ENCODE measurements around the gene SDHAF4. TPM values are rescaled to one million over a fixed set of nuclear protein-coding genes. Genes with fewer than 3 reads are reported as not detected.
"Not testable (repeated sequence)": the region's sequence is repeated elsewhere in the genome, so short reads cannot be mapped to it uniquely, and the experiment has no call there.

The SDHAF4 gene
- total and polyA plus RNA-seq, 10 of the 15 experiments (the other 5 are each of a cell fraction or from before 2014, with no cell fraction given): 8.4 to 20.4 (median 15.6) TPM

DNA sequence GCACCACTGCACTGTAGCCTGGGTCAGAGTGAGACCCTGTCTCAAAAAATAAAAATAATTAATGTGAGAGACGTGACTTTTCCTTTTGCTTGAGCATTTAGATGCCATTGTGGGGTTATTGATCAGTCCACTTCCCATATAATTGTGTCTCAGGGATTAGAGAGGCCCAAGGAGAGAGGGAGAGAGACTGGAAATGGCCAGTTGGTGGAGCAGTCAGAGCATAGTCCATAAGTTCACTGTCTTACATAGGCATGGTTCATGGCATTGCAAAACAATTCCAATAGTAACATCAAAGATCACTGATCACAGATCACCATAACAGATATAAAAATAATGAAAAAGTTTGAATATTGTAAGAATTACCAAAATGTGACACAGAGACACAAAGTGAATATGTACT lies 15.2 kb upstream of the SDHAF4 start (continued):
- TF ChIP-seq SUPT20H (IDR thresholded peaks at IDR 0.05; ENCODE audit: borderline replicate concordance, control insufficient read depth, low read depth, low read length) (no peak), FOXM1 (IDR thresholded peaks at IDR 0.05; ENCODE audit: low read depth, low read length) (no peak), SUZ12 (IDR thresholded peaks at IDR 0.05; ENCODE audit: unreplicated experiment) (no peak), IKZF1 (conservative IDR thresholded peaks at IDR 0.05) (no peak), HDAC2 (IDR thresholded peaks at IDR 0.05) (no peak), NFXL1 (IDR thresholded peaks at IDR 0.05; ENCODE audit: borderline replicate concordance) (no peak), GATAD2B (conservative IDR thresholded peaks at IDR 0.05; ENCODE audit: low read depth) (no peak)
- TF ChIP-seq, protein P1, sequence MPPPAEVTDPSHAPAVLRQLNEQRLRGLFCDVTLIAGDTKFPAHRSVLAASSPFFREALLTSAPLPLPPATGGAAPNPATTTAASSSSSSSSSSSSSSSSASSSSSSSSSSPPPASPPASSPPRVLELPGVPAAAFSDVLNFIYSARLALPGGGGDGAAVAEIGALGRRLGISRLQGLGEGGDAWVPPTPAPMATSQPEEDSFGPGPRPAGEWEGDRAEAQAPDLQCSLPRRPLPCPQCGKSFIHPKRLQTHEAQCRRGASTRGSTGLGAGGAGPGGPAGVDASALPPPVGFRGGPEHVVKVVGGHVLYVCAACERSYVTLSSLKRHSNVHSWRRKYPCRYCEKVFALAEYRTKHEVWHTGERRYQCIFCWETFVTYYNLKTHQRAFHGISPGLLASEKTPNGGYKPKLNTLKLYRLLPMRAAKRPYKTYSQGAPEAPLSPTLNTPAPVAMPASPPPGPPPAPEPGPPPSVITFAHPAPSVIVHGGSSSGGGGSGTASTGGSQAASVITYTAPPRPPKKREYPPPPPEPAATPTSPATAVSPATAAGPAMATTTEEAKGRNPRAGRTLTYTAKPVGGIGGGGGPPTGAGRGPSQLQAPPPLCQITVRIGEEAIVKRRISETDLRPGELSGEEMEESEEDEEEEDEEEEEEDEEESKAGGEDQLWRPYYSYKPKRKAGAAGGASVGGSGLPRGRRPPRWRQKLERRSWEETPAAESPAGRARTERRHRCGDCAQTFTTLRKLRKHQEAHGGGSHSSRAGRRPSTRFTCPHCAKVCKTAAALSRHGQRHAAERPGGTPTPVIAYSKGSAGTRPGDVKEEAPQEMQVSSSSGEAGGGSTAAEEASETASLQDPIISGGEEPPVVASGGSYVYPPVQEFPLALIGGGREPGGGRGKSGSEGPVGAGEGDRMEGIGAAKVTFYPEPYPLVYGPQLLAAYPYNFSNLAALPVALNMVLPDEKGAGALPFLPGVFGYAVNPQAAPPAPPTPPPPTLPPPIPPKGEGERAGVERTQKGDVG (CRISPR knock-in tag; IDR thresholded peaks at IDR 0.05): no peak

DNA sequence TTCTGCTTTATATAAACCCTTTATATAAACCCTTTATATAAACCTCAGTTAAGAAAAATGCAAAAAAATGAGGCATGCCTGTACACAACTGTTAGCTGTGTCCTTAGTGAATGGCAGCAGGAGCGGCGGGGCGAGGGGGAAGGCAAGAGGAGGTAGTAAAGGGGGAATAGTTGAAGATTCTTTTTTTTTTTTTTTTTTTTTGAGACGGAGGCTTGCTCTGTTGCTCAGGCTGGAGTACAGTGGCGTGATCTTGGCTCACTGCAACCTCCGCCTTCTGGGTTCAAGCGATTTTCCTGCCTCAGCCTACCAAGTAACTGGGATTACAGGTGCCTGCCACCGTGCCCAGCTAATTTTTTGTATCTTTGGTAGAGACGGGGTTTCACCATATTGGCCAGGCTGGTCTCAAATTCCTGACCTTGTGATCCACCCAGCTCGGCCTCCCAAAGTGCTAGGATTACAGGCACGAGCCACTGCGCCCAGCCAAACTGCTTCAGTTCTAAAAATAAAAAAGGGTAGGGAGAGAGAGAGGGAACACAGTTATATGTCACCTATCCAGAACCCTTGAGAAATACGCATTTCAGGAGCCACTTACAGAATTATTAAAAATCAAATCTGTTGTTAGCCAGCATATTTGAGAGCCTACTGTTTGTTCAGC lies 14.3 kb upstream of the SDHAF4 start:
- H3K4me2 ChIP-seq (ENCODE audit: control insufficient read depth, insufficient read depth); H4K20me1 ChIP-seq (ENCODE audit: control insufficient read depth, insufficient read depth); DNase-seq (ENCODE audit: low read depth, low spot score); H3K9me3 ChIP-seq (replicated peaks; ENCODE audit: control insufficient read depth, insufficient read depth, low read length); H3K27me3 ChIP-seq (replicated peaks in 1 of 2; ENCODE audit: control insufficient read depth in 2 of 2, insufficient read depth in 2 of 2, low read length in 1 of 2); H3K27ac ChIP-seq (ENCODE audit: control insufficient read depth, insufficient read depth); ATAC-seq; intact Hi-C loops (cut with micrococcal nuclease; ENCODE audit: unreplicated experiment); H3K9ac ChIP-seq (ENCODE audit: control insufficient read depth, insufficient read depth, low read length); BruUV-seq (replicated peaks); H3K4me1 ChIP-seq (ENCODE audit: control insufficient read depth, insufficient read depth, low read length); SMC1A ChIA-PET (ENCODE audit: uncharacterized antibody, unreplicated experiment); FAIRE-seq; H3K4me3 ChIP-seq; H3K79me2 ChIP-seq (ENCODE audit: control insufficient read depth, insufficient read depth, low read length); H2AFZ ChIP-seq (ENCODE audit: control insufficient read depth, low read depth, low read length); in situ Hi-C loops (cut with MboI); RAD21 ChIA-PET (ENCODE audit: unreplicated experiment); H3K36me3 ChIP-seq (ENCODE audit: control insufficient read depth in 2 of 2, insufficient read depth in 2 of 2, low read length in 1 of 2): not testable (repeated sequence)
- POLR2A ChIA-PET: interaction anchor here (0.6 kb wide), 1 partner anchor 118 kb away, joined by 4 read pairs; no protein-coding TSS in a partner anchor
- CTCF ChIA-PET: interaction anchor here (0.5 kb wide), 1 partner anchor 58 kb away, joined by 3 read pairs; no protein-coding TSS in a partner anchor
- whole genome bisulfite sequencing (ENCODE audit: insufficient coverage, insufficient replicate concordance, low lambda C conversion rate, missing lambda C conversion rate): 99% methylated on average over 13 of the region's 13 CpGs
